SU-DHL-6 (cell line): ENCODE data around the gene ABHD8.

Experiments used
- H2AFZ ChIP-seq: fragments of 200-600 bp; sonication (generic); 2 replicates; pipeline ENCODE4 v1.6.1; 2014; ENCODE audit warnings: low read depth, mild to moderate bottlenecking, moderate library complexity, mixed read lengths, antibody characterized with exemption, low read length; ENCODE audit not compliant: severe bottlenecking
- H3F3A ChIP-seq: fragments of 200-600 bp; shearing (Covaris generic); 2 replicates; pipeline ENCODE4 v1.6.0; 2016; ENCODE audit warnings: antibody characterized with exemption, mild to moderate bottlenecking; ENCODE audit not compliant: insufficient read depth
- H3K27ac ChIP-seq: fragments of 200-600 bp; sonication (generic); 2 replicates; pipeline ENCODE4 v1.5.1; 2016; ENCODE audit warnings: low read depth, mild to moderate bottlenecking, low read length, moderate library complexity, mixed read lengths
- H3K27me3 ChIP-seq: fragments of 200-600 bp; sonication (generic), shearing (Covaris generic); 2 replicates; pipeline ENCODE4 v1.6.0; 2014; ENCODE audit warnings: mild to moderate bottlenecking, low read length
- H3K36me3 ChIP-seq: fragments of 200-600 bp; sonication (generic); 2 replicates; pipeline ENCODE4 v1.6.1; 2014; ENCODE audit warnings: mild to moderate bottlenecking, low read length, mixed read lengths
- H3K4me2 ChIP-seq: fragments of 300-600, 200-600 bp; shearing (Covaris generic), sonication (generic); 2 replicates; pipeline ENCODE4 v1.6.0; 2014; ENCODE audit warnings: low read length, low read depth, mild to moderate bottlenecking; ENCODE audit not compliant: poor library complexity, severe bottlenecking
- H3K4me3 ChIP-seq: fragments of 200-600 bp; sonication (generic); 2 replicates; pipeline ENCODE4 v1.5.1; 2014; ENCODE audit warnings: antibody characterized with exemption, low read length, mild to moderate bottlenecking, mixed read lengths; ENCODE audit not compliant: insufficient read depth, poor library complexity, severe bottlenecking
- H3K79me2 ChIP-seq: fragments of 200-600 bp; sonication (generic); 2 replicates; pipeline ENCODE4 v1.6.1; 2014; ENCODE audit warnings: mild to moderate bottlenecking, low read length, moderate library complexity; ENCODE audit not compliant: insufficient read depth
- H3K9ac ChIP-seq: fragments of 200-600 bp; sonication (generic); 2 replicates; pipeline ENCODE4 v1.7.0; 2014; ENCODE audit warnings: mild to moderate bottlenecking, low read length
- H3K9me2 ChIP-seq: fragments of 200-600 bp; sonication (generic); replicated peaks from 2 replicates; pipeline ENCODE4 v1.6.1; 2014; ENCODE audit warnings: low read length; ENCODE audit not compliant: insufficient read depth
- H3K9me3 ChIP-seq: fragments of 200-600 bp; sonication (generic); 2 replicates; pipeline ENCODE4 v1.6.1; 2014; ENCODE audit warnings: low read length, mixed read lengths; ENCODE audit not compliant: insufficient read depth
- H4K20me1 ChIP-seq: fragments of 200-600 bp; sonication (generic); 2 replicates; pipeline ENCODE4 v1.6.1; 2014; ENCODE audit warnings: low read depth, mild to moderate bottlenecking, antibody characterized with exemption, low read length, moderate library complexity, mixed read lengths
- CTCF ChIP-seq: fragments of 200-600 bp; sonication (generic); IDR thresholded peaks from one replicate; pipeline ENCODE4 v1.5.1; 2017; ENCODE audit warnings: antibody characterized with exemption, mild to moderate bottlenecking, low read length, moderate library complexity; ENCODE audit not compliant: insufficient read depth, poor library complexity, severe bottlenecking
- EZH2phosphoT487 ChIP-seq: fragments of 200-600 bp; sonication (generic), shearing (Covaris generic); conservative IDR thresholded peaks from 2 replicates; pipeline ENCODE4 v1.6.1; 2018; ENCODE audit warnings: mild to moderate bottlenecking, antibody characterized with exemption, low read length, moderate library complexity, mixed read lengths

Gene ABHD8

GRCh38 chr19:17255150-17255621, 48.0 kb downstream of the ABHD8 start:
- no peaks in the 10 kb centered on the region for H3K27me3 ChIP-seq

GRCh38 chr19:17254636-17255035, 48.6 kb downstream of the ABHD8 start:
- no peaks in the 10 kb centered on the region for H3K79me2 ChIP-seq
- no peak overlapping the region for H3K9ac ChIP-seq
- H3K36me3 ChIP-seq = no peaks in the 10 kb centered on the region
- no peak overlapping the region for H3K4me3 ChIP-seq
- H4K20me1 ChIP-seq = no peaks in the 10 kb centered on the region
- no peak overlapping the region for H3K4me2 ChIP-seq
- no peak overlapping the region for H2AFZ ChIP-seq
- no peaks in the 10 kb centered on the region for H3K9me2 ChIP-seq
- TF ChIP-seq EZH2phosphoT487 = no peak
- no peaks in the 10 kb centered on the region for H3K27me3 ChIP-seq
- no peaks in the 10 kb centered on the region for H3K9me3 ChIP-seq
- H3F3A ChIP-seq = no peaks in the 10 kb centered on the region
- H3K27ac ChIP-seq = no peak overlapping the region

More at GRCh38 chr19:17255150-17255621, 48.0 kb downstream of the ABHD8 start:
- Histone ChIP-seq H4K20me1 (no peaks in the 10 kb centered on the region), H3K36me3 (no peaks in the 10 kb centered on the region), H3K9me3 (no peaks in the 10 kb centered on the region), H3F3A (no peaks in the 10 kb centered on the region), H2AFZ (no peak overlapping the region), H3K4me2 (no peak overlapping the region), H3K4me3 (no peak overlapping the region), H3K9ac (no peak overlapping the region), H3K27ac (no peak overlapping the region), H3K79me2 (no peaks in the 10 kb centered on the region), H3K9me2 (no peaks in the 10 kb centered on the region)
- TF ChIP-seq CTCF (no peak), EZH2phosphoT487 (no peak)

- H3K4me2 ChIP-seq = no peak overlapping the region
- peaks cover 10% of the 10 kb centered on the region; the same call in 1 of the 2 replicates for H3F3A ChIP-seq
- no peak overlapping the region for H3K4me3 ChIP-seq
- H3K79me2 ChIP-seq = no peaks in the 10 kb centered on the region
- H3K9ac ChIP-seq = no peak overlapping the region
- H3K27me3 ChIP-seq = no peaks in the 10 kb centered on the region
- no peaks in the 10 kb centered on the region for H3K36me3 ChIP-seq
- H3K9me3 ChIP-seq = no peaks in the 10 kb centered on the region
- H4K20me1 ChIP-seq = no peaks in the 10 kb centered on the region
- no peak overlapping the region for H2AFZ ChIP-seq
- no peaks in the 10 kb centered on the region for H3K9me2 ChIP-seq
- no peak overlapping the region for H3K27ac ChIP-seq
- TF ChIP-seq EZH2phosphoT487 (no peak), CTCF (no peak)
Observed at GRCh38 chr19:17249887-17250548, 53.2 kb downstream of the ABHD8 start.

- no peak overlapping the region for H3K9ac ChIP-seq
- H3K9me2 ChIP-seq = no peaks in the 10 kb centered on the region
- H3K27ac ChIP-seq = no peak overlapping the region
- H3K36me3 ChIP-seq = no peaks in the 10 kb centered on the region
- TF ChIP-seq EZH2phosphoT487 (no peak), CTCF (no peak)
- H3K79me2 ChIP-seq = peaks cover 3% of the 10 kb centered on the region; the same call in 1 of the 2 replicates
- no peak overlapping the region for H2AFZ ChIP-seq
- no peaks in the 10 kb centered on the region for H3K27me3 ChIP-seq
- peaks cover 10% of the 10 kb centered on the region; the same call in 1 of the 2 replicates for H3F3A ChIP-seq
- no peak overlapping the region for H3K4me3 ChIP-seq
- H3K4me2 ChIP-seq = no peak overlapping the region
- H3K9me3 ChIP-seq = no peaks in the 10 kb centered on the region
- no peaks in the 10 kb centered on the region for H4K20me1 ChIP-seq
Observed at GRCh38 chr19:17248011-17248776, 55.0 kb downstream of the ABHD8 start.
